Cardiac muscle cell (in vitro differentiated cells and primary cell): ENCODE data around the gene CHRM5. TPM values are rescaled to one million over a fixed set of nuclear protein-coding genes. Genes with fewer than 3 reads are reported as not detected.
A peak's percentile ranks its signal among the peaks of the same experiment; 100 is the strongest.

Experiments used
- DNase-seq, 2 donors: peaks; one replicate each; pipeline versions ENCODE4 v3.0.0 to v3.0.0-alpha.2; 2010 to 2017; ENCODE audit warnings: low read depth in 1 of 2, low spot score in 1 of 2
- H3K27ac ChIP-seq: fragments of 200-600 bp; sonication (generic); 2 replicates; pipeline ENCODE4 v1.5.1; 2016
- H3K27me3 ChIP-seq: fragments of 200-600 bp; sonication (generic); 2 replicates; pipeline ENCODE4 v1.6.0; 2016; ENCODE audit warnings: control low read depth
- H3K36me3 ChIP-seq: fragments of 200-600 bp; sonication (generic); 2 replicates; pipeline ENCODE4 v1.5.1; 2016; ENCODE audit warnings: control low read depth
- H3K4me1 ChIP-seq: fragments of 200-600 bp; sonication (generic); 2 replicates; pipeline ENCODE4 v1.8.1; 2017; ENCODE audit warnings: low read depth, mild to moderate bottlenecking, mixed run types
- H3K4me3 ChIP-seq: fragments of 200-600 bp; sonication (generic); 2 replicates; pipeline ENCODE4 v1.5.1; 2016; ENCODE audit warnings: mild to moderate bottlenecking
- H3K9me3 ChIP-seq: fragments of 200-600 bp; sonication (generic); 2 replicates; pipeline ENCODE4 v1.5.1; 2017; ENCODE audit warnings: low read depth, mild to moderate bottlenecking, control low read depth
- CTCF ChIP-seq: IDR thresholded peaks from 2 replicates; pipeline ENCODE4 v1.5.1; 2012; ENCODE audit warnings: low read depth, mild to moderate bottlenecking, low read length
- polyA plus RNA-seq: library from polyadenylated mRNA; unstranded; fragments of >200 nt; fragmentation: Nextera tagmentation; extraction: Ambion mirVana; gene quantifications from 2 replicates; pipeline ENCODE4 v1.2.1, GENCODE V29; 2016
- total RNA-seq: library from RNA; depleted of rRNA; stranded (reverse); fragments of >200 nt; gene quantifications from 2 replicates; pipeline ENCODE4 v1.2.3, GENCODE V29; 2016

Gene CHRM5
- total and polyA plus RNA-seq, 2 experiments from 2014 or later: not detected

DNA sequence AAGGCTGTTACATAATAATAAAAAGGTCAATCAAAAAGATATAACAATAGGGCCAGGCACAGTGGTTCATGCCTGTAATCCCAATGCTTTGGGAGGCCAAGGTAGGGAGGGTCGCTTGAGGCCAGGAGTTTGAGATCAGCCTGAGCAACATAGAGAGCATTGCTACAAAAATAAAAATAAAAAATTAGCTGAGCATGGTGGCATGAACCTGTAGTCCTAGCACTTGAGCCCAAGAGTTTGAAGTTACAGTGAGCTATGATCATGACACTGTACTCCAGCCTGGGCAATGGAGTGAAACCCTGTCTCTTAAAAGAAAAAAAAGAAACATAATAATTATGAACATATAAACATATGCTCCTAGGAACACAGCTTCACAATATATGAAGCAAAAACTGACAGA, 41.4 kb downstream of the CHRM5 start:
- DNase-seq: no peak
- Histone ChIP-seq H3K27me3 (no peaks in the 10 kb centered on the region), H3K36me3 (no peaks in the 10 kb centered on the region), H3K4me1 (peaks cover 10% of the 10 kb centered on the region), H3K4me3 (no peak overlapping the region), H3K27ac (no peak overlapping the region), H3K9me3 (no peaks in the 10 kb centered on the region)
- no peak for TF ChIP-seq CTCF

DNA sequence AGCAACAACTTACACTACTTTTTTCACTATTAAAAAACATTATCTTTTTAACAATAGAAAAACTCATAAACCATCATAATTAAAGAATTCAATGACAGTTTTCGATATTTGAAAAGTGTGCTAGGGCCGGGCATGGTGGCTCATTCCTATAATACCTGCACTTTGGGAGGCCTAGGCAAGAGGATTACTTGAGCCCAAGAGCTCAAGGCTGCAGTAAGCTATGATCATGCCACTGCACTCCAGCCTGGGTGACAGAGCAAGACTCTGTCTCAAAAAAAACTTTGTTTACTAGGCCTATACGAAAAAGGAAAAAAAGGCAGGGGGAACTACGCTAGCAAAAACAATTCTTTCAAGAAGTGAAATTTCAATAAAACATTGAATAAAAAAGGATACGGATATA, 42.6 kb downstream of the CHRM5 start:
- H3K27ac ChIP-seq: no peak overlapping the region
- no peaks in the 10 kb centered on the region for H3K36me3 ChIP-seq
- H3K4me1 ChIP-seq: peaks cover 10% of the 10 kb centered on the region
- no peaks in the 10 kb centered on the region for H3K9me3 ChIP-seq
- H3K27me3 ChIP-seq: no peaks in the 10 kb centered on the region
- DNase-seq: no peak
- no peak for TF ChIP-seq CTCF
- no peak overlapping the region for H3K4me3 ChIP-seq

DNA sequence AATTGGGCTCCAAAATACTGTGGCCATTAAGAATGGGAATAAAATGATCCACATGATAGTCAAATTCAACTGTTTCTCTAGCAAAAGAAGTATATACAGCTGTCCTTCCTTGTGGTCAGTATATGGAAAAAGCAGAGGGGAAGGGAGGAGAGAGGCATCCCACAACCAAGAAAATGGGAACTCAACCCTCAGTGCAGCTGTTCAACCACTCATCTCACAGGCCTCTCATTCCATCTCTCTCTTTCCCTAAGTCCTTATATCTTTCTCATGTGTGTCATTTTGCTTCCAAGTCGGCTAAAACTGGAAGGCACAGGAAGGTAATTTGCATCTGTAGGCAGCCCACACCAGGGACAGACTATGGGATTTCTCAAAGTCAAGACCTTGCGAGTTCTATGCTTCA, 43.2 kb downstream of the CHRM5 start:
- Histone ChIP-seq H3K27me3 (no peaks in the 10 kb centered on the region), H3K36me3 (no peaks in the 10 kb centered on the region), H3K4me3 (no peak overlapping the region), H3K27ac (peak overlapping the region; percentile 15), H3K9me3 (no peaks in the 10 kb centered on the region), H3K4me1 (peaks cover 10% of the 10 kb centered on the region)
- no peak for TF ChIP-seq CTCF
- no peak for DNase-seq

GRCh38 chr15:34012461-34013028, 44.2 kb downstream of the CHRM5 start:
- DNase-seq: peak in 1 of 2 donors; percentile 49
- no peaks in the 10 kb centered on the region for H3K9me3 ChIP-seq
- no peak overlapping the region for H3K4me3 ChIP-seq
- H3K27ac ChIP-seq: peak overlapping the region; percentile 39
- no peaks in the 10 kb centered on the region for H3K27me3 ChIP-seq
- H3K4me1 ChIP-seq: peaks cover 10% of the 10 kb centered on the region
- no peak for TF ChIP-seq CTCF
- H3K36me3 ChIP-seq: no peaks in the 10 kb centered on the region

DNA sequence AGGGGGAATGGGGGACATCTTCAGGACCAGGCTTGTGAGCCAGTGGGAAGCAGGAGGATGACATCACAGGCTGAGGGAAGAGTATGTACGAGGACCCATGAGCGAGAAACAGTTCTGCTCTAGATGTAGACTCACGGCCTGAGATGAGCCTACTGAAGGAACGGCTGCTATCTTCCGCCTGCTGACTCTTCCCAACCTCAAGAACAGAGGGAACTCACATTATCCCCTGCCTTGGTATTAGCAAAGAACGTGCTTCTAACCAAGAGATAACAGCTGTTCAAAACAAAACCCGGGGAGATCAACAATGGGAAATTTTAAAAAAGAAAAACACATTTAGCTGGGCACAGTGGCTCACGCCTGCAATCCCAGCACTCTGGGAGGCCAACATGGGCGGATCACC, 45.4 kb downstream of the CHRM5 start:
- Histone ChIP-seq H3K4me1 (peaks cover 10% of the 10 kb centered on the region), H3K27me3 (no peaks in the 10 kb centered on the region), H3K9me3 (no peaks in the 10 kb centered on the region), H3K36me3 (no peaks in the 10 kb centered on the region), H3K4me3 (no peak overlapping the region), H3K27ac (no peak overlapping the region)
- DNase-seq: no peak
- no peak for TF ChIP-seq CTCF
